ENCODE results near the gene NVL.

- TF ChIP-seq CTCF (IDR thresholded peaks at IDR 0.05) (no peak), POLR2A (IDR thresholded peaks at IDR 0.05) (no peak)
These were observed 63.7 kb downstream of the NVL start for GRCh38 chr1:224266105-224266914.

Data from vagina (tissue), 2 donors.